Gastroesophageal sphincter (tissue), 4 donors: ENCODE measurements around the gene NR5A2. TPM values are rescaled to one million over a fixed set of nuclear protein-coding genes. Genes with fewer than 3 reads are reported as not detected.

Source experiments
- ATAC-seq: fragments of 150-250 bp; one replicate; pipeline ENCODE4 v1.9.1; 2016; ENCODE audit warnings: mild to moderate bottlenecking, moderate library complexity
- H3K27ac ChIP-seq, 4 donors: fragments of 200-600 bp; sonication (generic) in 3 of 4; 1 replicate in 3 of 4; 2 replicates in 1 of 4; pipeline ENCODE4 v1.5.1; 2016 to 2019
- H3K27me3 ChIP-seq: fragments of 200-600 bp; sonication (generic); one replicate; pipeline ENCODE4 v1.5.1; 2019
- H3K36me3 ChIP-seq, 2 donors: fragments of 200-600 bp; sonication (generic); one replicate each; pipeline ENCODE4 v1.5.1; 2019; ENCODE audit warnings: control low read depth in 1 of 2
- H3K4me1 ChIP-seq, 3 donors: fragments of 200-600 bp; sonication (generic); 1 replicate in 2 of 3; 2 replicates in 1 of 3; pipeline ENCODE4 v1.5.1; 2016 to 2019; ENCODE audit warnings: control low read depth in 2 of 3
- H3K4me3 ChIP-seq, 2 donors: fragments of 200-600 bp; sonication (generic); one replicate each; pipeline ENCODE4 v1.5.1; 2019; ENCODE audit warnings: mild to moderate bottlenecking in 1 of 2, moderate library complexity in 1 of 2
- H3K9me3 ChIP-seq, 3 donors: fragments of 200-600 bp; sonication (generic); one replicate each; pipeline ENCODE4 v1.5.1; 2017 to 2019; ENCODE audit warnings: control low read depth in 2 of 3
- EP300 ChIP-seq: sonication (generic); formaldehyde crosslinking; IDR thresholded peaks from one replicate; pipeline ENCODE4 v1.6.1; 2017; ENCODE audit warnings: antibody characterized with exemption, mild to moderate bottlenecking
- POLR2A ChIP-seq, 2 donors: fragments of 450-650 bp; IDR thresholded peaks; one replicate each; pipeline ENCODE4 v1.6.1; 2017; ENCODE audit warnings: antibody characterized with exemption in 2 of 2, mild to moderate bottlenecking in 2 of 2, moderate library complexity in 1 of 2
- POLR2AphosphoS5 ChIP-seq: sonication (generic); formaldehyde crosslinking; IDR thresholded peaks from one replicate; pipeline ENCODE4 v1.6.1; 2017; ENCODE audit warnings: antibody characterized with exemption
- WGBS, 2 donors: methylation state at CpG; one replicate each; pipeline ENCODE4 v1.1.5; 2018; ENCODE audit warnings: low coverage in 1 of 2; 5-methylcytosine and 5-hydroxymethylcytosine counted together
- total RNA-seq, 4 donors: library from RNA; depleted of rRNA; stranded (reverse); fragments of >200 nt; gene quantifications; one replicate each; pipeline ENCODE4 v1.1.0, GENCODE V29; 2016
- TF ChIP-seq, protein P1 (sequence below), 4 experiments: fragments of 200-600 bp in 2 of 4; fragments of 450-650 bp in 2 of 4; sonication (generic) in 1 of 4; IDR thresholded peaks; one replicate each; pipeline ENCODE4 v1.5.1; 2017 to 2019; ENCODE audit warnings: antibody characterized with exemption in 4 of 4, mild to moderate bottlenecking in 2 of 4, moderate library complexity in 2 of 4

NR5A2 gene
- total RNA-seq, 4 donors from 2014 or later = 2.0 to 4.2 (median 3.1) TPM

DNA sequence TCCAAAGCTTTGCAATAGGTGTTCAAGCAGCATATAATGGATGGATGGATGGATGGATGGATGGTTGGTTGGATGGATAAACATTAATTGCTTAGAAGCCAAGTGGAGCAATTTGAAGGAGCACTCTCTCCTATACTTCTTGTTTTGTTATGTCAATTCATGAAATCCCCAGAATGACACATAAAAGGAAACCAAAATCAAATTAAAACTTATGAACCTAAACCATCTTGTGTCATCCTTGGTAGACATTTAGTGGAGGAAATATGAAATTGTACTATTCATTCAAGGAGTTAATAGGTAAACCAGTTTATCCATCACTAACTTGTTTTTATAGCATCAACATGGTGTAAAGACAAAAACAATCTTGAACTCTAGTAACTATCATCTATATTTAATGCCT is 122.5 kb downstream of the NR5A2 start:
- Histone ChIP-seq H3K4me3 (no peak overlapping the region), H3K36me3 (no peaks in the 10 kb centered on the region), H3K4me1 (no peaks in the 10 kb centered on the region), H3K9me3 (no peaks in the 10 kb centered on the region), H3K27me3 (no peaks in the 10 kb centered on the region), H3K27ac (no peak overlapping the region)
- TF ChIP-seq POLR2A (IDR thresholded peaks at IDR 0.05) (no peak), EP300 (no peak), POLR2AphosphoS5 (no peak)
- TF ChIP-seq, protein P1, sequence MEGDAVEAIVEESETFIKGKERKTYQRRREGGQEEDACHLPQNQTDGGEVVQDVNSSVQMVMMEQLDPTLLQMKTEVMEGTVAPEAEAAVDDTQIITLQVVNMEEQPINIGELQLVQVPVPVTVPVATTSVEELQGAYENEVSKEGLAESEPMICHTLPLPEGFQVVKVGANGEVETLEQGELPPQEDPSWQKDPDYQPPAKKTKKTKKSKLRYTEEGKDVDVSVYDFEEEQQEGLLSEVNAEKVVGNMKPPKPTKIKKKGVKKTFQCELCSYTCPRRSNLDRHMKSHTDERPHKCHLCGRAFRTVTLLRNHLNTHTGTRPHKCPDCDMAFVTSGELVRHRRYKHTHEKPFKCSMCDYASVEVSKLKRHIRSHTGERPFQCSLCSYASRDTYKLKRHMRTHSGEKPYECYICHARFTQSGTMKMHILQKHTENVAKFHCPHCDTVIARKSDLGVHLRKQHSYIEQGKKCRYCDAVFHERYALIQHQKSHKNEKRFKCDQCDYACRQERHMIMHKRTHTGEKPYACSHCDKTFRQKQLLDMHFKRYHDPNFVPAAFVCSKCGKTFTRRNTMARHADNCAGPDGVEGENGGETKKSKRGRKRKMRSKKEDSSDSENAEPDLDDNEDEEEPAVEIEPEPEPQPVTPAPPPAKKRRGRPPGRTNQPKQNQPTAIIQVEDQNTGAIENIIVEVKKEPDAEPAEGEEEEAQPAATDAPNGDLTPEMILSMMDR (IDR thresholded peaks at IDR 0.05) = no peak
- ATAC-seq = no peak

DNA sequence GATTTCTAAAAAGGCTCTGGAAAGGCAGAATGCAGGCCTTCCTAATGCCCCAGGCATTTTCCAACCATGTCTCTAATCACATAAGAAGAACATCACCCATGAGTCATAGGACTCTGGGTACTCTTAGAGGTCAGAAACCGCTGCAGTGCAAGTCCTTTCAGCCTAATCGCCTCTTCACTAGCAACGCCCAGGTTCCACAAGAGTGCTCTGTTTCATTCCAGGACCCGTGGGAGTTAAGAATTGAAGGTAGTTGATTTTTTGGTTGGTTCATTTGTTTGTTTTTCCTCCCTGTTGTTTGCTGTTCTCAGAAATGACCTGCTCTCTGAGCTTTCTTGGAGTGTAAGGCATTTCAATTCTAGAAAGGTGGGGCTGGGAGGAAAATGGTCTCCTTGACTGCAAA is 123.2 kb downstream of the NR5A2 start:
- TF ChIP-seq POLR2A (IDR thresholded peaks at IDR 0.05) = no peak
- TF ChIP-seq, protein P1 (IDR thresholded peaks at IDR 0.05) = no peak
- no peak for TF ChIP-seq EP300
- TF ChIP-seq POLR2AphosphoS5 = no peak

DNA sequence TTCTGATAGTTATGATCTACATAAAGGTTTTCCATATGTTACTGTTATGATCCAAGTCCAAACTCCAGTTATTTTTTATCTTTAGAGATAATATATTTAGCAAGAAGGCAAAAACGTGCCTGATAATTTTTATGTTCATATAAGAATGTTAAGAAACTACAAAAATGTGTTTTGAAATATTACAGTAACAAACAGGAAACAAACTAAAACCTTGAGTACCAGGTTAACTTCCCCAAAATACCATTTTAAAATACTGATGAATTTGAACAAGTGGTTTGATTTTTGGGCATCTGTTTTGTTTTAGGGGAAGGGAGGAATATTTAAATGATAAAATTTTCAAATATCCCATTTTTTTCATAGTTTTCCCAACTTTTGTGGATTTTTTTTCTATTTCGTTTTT is 124.8 kb downstream of the NR5A2 start:
- no peak for ATAC-seq
- no peak overlapping the region for H3K4me3 ChIP-seq
- no peaks in the 10 kb centered on the region for H3K9me3 ChIP-seq
- H3K27ac ChIP-seq = no peak overlapping the region
- no peaks in the 10 kb centered on the region for H3K36me3 ChIP-seq
- WGBS, 2 donors = 69 to 81% methylated on average over 1 to 2 of the region's 2 CpGs
- no peaks in the 10 kb centered on the region for H3K27me3 ChIP-seq
- H3K4me1 ChIP-seq = no peaks in the 10 kb centered on the region
- no peak for TF ChIP-seq POLR2A (IDR thresholded peaks at IDR 0.05)
- no peak for TF ChIP-seq POLR2AphosphoS5
- no peak for TF ChIP-seq EP300
- TF ChIP-seq, protein P1 (IDR thresholded peaks at IDR 0.05) = no peak

More for the DNA sequence above, 123.2 kb downstream of the NR5A2 start:
- ATAC-seq = no peak
- H3K9me3 ChIP-seq = no peaks in the 10 kb centered on the region
- H3K36me3 ChIP-seq = no peaks in the 10 kb centered on the region
- H3K27ac ChIP-seq = no peak overlapping the region
- no peak overlapping the region for H3K4me3 ChIP-seq
- WGBS, 2 donors = 64 to 81% methylated on average over 4 of the region's 4 CpGs
- H3K4me1 ChIP-seq = no peaks in the 10 kb centered on the region
- H3K27me3 ChIP-seq = no peaks in the 10 kb centered on the region

DNA sequence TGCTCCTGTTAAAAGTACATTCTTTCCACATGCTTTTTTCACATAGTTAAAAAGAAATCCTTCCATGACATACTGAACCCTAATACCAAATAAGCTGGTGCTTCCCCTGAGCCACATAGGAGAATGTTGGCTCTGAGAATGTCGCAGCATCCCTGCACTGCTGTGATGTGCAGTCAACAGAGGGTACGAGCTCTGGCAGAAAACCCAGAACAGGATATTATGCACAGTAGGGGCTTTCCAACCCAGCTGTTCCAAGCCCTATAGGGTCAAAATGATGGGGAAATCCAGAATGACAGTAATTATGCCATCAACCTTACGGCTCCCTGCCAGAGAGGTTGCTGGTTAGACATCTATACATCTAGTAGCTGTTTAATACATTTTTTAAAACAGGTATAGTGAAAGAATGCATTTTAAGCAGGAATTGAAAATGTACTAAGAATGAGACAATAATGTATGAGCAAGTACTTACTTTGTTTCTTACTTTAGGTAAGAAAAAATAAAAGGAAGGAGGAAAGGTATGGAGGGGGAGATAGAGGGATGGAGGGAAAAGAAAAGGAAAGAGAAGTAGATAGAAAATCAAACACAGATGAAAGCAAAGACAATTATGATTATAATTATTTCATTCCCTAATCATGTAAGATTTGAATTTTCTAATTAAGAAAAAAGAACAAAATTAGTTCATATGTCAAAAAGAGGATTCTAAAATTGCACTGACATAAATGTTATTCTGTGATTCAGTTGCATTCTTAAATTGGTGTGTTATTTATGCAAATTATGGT is 126.0 kb downstream of the NR5A2 start:
- H3K36me3 ChIP-seq = no peaks in the 10 kb centered on the region
- WGBS, 2 donors = 28 to 62% methylated on average over 3 of the region's 3 CpGs

More for the DNA sequence above, 126.0 kb downstream of the NR5A2 start:
- H3K4me3 ChIP-seq = no peak overlapping the region
- H3K9me3 ChIP-seq = no peaks in the 10 kb centered on the region
- ATAC-seq = no peak
- TF ChIP-seq POLR2AphosphoS5 = no peak
- TF ChIP-seq, protein P1 (IDR thresholded peaks at IDR 0.05) = no peak
- TF ChIP-seq EP300 = no peak
- no peak for TF ChIP-seq POLR2A (IDR thresholded peaks at IDR 0.05)
- H3K27me3 ChIP-seq = no peaks in the 10 kb centered on the region
- H3K27ac ChIP-seq = no peak overlapping the region
- H3K4me1 ChIP-seq = no peaks in the 10 kb centered on the region
